ENCODE results near the gene ITLN2.

ITLN2 gene

GRCh38 chr1:160972939-160973338, 18.3 kb upstream of the ITLN2 start:
- Mint-ChIP-seq H3K9me3 (no peaks in the 10 kb centered on the region), H3K27ac (no peak overlapping the region), H3K36me3 (ENCODE audit: low read depth) (no peaks in the 10 kb centered on the region), H3K4me3 (no peak overlapping the region), H3K27me3 (ENCODE audit: low read depth, poor library complexity) (no peaks in the 10 kb centered on the region), H3K4me1 (no peaks in the 10 kb centered on the region)
- no peak for DNase-seq
- TF ChIP-seq CTCF (IDR thresholded peaks at IDR 0.05): no peak

- no peaks in the 10 kb centered on the region for H3K36me3 Mint-ChIP-seq (ENCODE audit: low read depth)
- H3K27me3 Mint-ChIP-seq (ENCODE audit: low read depth, poor library complexity): no peaks in the 10 kb centered on the region
- no peak for DNase-seq
- no peaks in the 10 kb centered on the region for H3K4me1 Mint-ChIP-seq
- H3K4me3 Mint-ChIP-seq: no peak overlapping the region
- TF ChIP-seq CTCF (IDR thresholded peaks at IDR 0.05): no peak
- H3K27ac Mint-ChIP-seq: no peak overlapping the region
- H3K9me3 Mint-ChIP-seq: no peaks in the 10 kb centered on the region
Observed at GRCh38 chr1:160971618-160972056, 17.0 kb upstream of the ITLN2 start.

GRCh38 chr1:160963521-160963920, 8.9 kb upstream of the ITLN2 start:
- TF ChIP-seq CTCF (IDR thresholded peaks at IDR 0.05): no peak
- H3K27ac Mint-ChIP-seq: no peak overlapping the region
- DNase-seq: no peak
- peaks cover 10% of the 10 kb centered on the region for H3K4me1 Mint-ChIP-seq
- H3K9me3 Mint-ChIP-seq: no peaks in the 10 kb centered on the region
- H3K27me3 Mint-ChIP-seq (ENCODE audit: low read depth, poor library complexity): peaks cover 7% of the 10 kb centered on the region
- no peak overlapping the region for H3K4me3 Mint-ChIP-seq
- H3K36me3 Mint-ChIP-seq (ENCODE audit: low read depth): no peaks in the 10 kb centered on the region

- Mint-ChIP-seq H3K4me1 (peaks cover 17% of the 10 kb centered on the region), H3K9me3 (no peaks in the 10 kb centered on the region), H3K4me3 (no peak overlapping the region), H3K27me3 (ENCODE audit: low read depth, poor library complexity) (peaks cover 7% of the 10 kb centered on the region), H3K27ac (no peak overlapping the region), H3K36me3 (ENCODE audit: low read depth) (no peaks in the 10 kb centered on the region)
- TF ChIP-seq CTCF (IDR thresholded peaks at IDR 0.05): no peak
- DNase-seq: no peak
Observed at GRCh38 chr1:160961419-160961818, 6.8 kb upstream of the ITLN2 start.

- Mint-ChIP-seq H3K4me3 (no peak overlapping the region), H3K9me3 (no peaks in the 10 kb centered on the region), H3K36me3 (ENCODE audit: low read depth) (no peaks in the 10 kb centered on the region), H3K27ac (no peak overlapping the region), H3K27me3 (ENCODE audit: low read depth, poor library complexity) (peaks cover 7% of the 10 kb centered on the region), H3K4me1 (peaks cover 31% of the 10 kb centered on the region)
- no peak for DNase-seq
- TF ChIP-seq CTCF (IDR thresholded peaks at IDR 0.05): no peak
Observed at GRCh38 chr1:160956966-160957365, 2.4 kb upstream of the ITLN2 start.

- Mint-ChIP-seq H3K9me3 (peaks cover 8% of the 10 kb centered on the region), H3K4me3 (no peak overlapping the region), H3K36me3 (ENCODE audit: low read depth) (no peaks in the 10 kb centered on the region), H3K27me3 (ENCODE audit: low read depth, poor library complexity) (peaks cover 3% of the 10 kb centered on the region), H3K27ac (no peak overlapping the region), H3K4me1 (peaks cover 54% of the 10 kb centered on the region)
- no peak for DNase-seq
- no peak for TF ChIP-seq CTCF (IDR thresholded peaks at IDR 0.05)
Observed at GRCh38 chr1:160953030-160953429, 1.6 kb downstream of the ITLN2 start.

Data from nephron progenitor cell (in vitro differentiated cells).